H1 (cell line): ENCODE measurements around the gene BTBD3. TPM values are rescaled to one million over a fixed set of nuclear protein-coding genes. Genes with fewer than 3 reads are reported as not detected.

ENCODE experiments used
- HDAC2 ChIP-seq, 2 experiments: fragments of 300-600 bp in 1 of 2; sonication (generic) in 1 of 2; IDR thresholded peaks; 2 replicates each; pipeline ENCODE4 v1.6.1; 2011 to 2012; ENCODE audit warnings: low read depth in 2 of 2, low read length in 2 of 2, mild to moderate bottlenecking in 2 of 2, moderate library complexity in 2 of 2, borderline replicate concordance in 1 of 2, inconsistent platforms in 1 of 2
- SUZ12 ChIP-seq: fragments of 200-600 bp; sonication (generic); IDR thresholded peaks from 2 replicates; pipeline ENCODE4 v1.6.1; 2012; ENCODE audit warnings: mild to moderate bottlenecking, inconsistent platforms, low read length, moderate library complexity, mixed read lengths
- polyA plus RNA-seq, 7 experiments: library from polyadenylated mRNA; depleted of rRNA in 3 of 7; stranded (reverse) in 5 of 7; unstranded in 2 of 7; fragments of >200 nt in 5 of 7; fragments of 200-250 nt in 2 of 7; gene quantifications; 1 replicate in 5 of 7; 2 replicates in 1 of 7; 4 replicates in 1 of 7; pipeline versions ENCODE4 v1.2.1 to v1.2.3, GENCODE V29; 2011 to 2013; ENCODE audit warnings: missing spikeins in 2 of 7, mixed read lengths in 2 of 7
- total RNA-seq: library from RNA; stranded (reverse); fragmentation: NEBNext Ultra II Directional; extraction: Animal tissue kit (Norgen Biotek cat#: 25700); gene quantifications from 2 replicates; pipeline ENCODE4 v1.2.1, GENCODE V29; 2021

The BTBD3 gene
- total and polyA plus RNA-seq, 2 of the 8 experiments (the other 6 are each of a cell fraction or from before 2014, with no cell fraction given): 36.7 to 45.5 TPM

DNA sequence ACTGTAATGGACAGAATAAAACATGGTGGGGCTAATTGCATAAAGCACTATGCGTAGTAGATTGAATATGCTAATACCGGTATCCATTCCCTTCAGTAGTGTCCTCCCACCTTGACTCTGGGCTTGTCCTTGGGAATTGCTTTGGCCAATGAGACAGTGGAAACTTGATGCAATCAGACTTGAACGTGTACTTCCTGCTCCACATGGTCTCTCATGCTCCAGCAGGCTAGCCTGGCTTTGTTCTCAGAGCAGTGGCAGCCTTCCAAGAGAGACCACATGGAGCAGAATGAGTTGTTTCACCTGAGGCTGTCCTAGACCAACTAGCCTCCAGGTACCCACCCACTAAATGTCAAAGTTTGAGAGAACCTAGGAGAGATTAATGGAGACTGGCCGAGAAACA is 37.0 kb upstream of the BTBD3 start (continued):
- no peak for TF ChIP-seq HDAC2 (IDR thresholded peaks at IDR 0.05; ENCODE audit: borderline replicate concordance in 1 of 2, low read depth in 2 of 2, low read length in 2 of 2)
- TF ChIP-seq SUZ12: no peak
